ENCODE measurements around the gene ZBTB9.

DNA sequence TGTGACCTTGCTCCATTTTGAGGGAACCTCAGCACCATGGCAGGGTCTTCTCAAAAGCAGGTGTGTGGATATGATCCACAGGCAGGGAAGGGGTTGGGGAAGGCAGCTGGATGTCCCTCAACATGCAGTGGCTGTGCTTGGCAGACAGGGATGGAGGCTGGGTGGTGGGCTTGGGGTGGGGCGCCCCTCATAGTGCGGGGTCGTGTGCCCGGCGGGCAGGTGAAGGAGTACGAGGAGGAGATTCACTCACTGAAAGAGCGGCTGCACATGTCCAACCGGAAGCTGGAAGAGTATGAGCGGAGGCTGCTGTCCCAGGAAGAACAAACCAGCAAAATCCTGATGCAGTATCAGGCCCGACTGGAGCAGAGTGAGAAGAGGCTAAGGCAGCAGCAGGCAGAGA, 8.0 kb upstream of the ZBTB9 start:
- TF ChIP-seq CTCF (IDR thresholded peaks at IDR 0.05 in 4 of 5, conservative IDR thresholded peaks at IDR 0.05 in 1 of 5) (no peak), POLR2A (IDR thresholded peaks at IDR 0.05) (no peak)

All from gastrocnemius medialis (tissue), 4 donors.